HEK293T (cell line): Measurements from ENCODE around the gene RSAD2.
"Not testable (repeated sequence)": the region's sequence is repeated elsewhere in the genome, so short reads cannot be mapped to it uniquely, and the experiment has no call there.

Source experiments
- CTCF ChIA-PET: fragments of 350-600 bp; formaldehyde crosslinking; extraction: SDS; loops from one replicate; lab custom pipeline; 2021; ENCODE audit warnings: antibody characterized with exemption, inconsistent platforms; lab: Yijun Ruan, JAX
- POLR2A ChIA-PET: fragments of 350-600 bp; formaldehyde crosslinking; extraction: SDS; loops from one replicate; lab custom pipeline; 2020; ENCODE audit warnings: antibody characterized with exemption, inconsistent platforms; lab: Yijun Ruan, JAX
- DNase-seq: peaks from one replicate; pipeline ENCODE4 v3.0.0; 2012; ENCODE audit warnings: mixed read lengths; ENCODE audit errors: extremely low spot score
- ARNT ChIP-seq: fragments of 450-650 bp; IDR thresholded peaks from 2 replicates; pipeline ENCODE4 v1.6.1; 2017; ENCODE audit warnings: mild to moderate bottlenecking
- BHLHE40 ChIP-seq: fragments of 450-650 bp; IDR thresholded peaks from 2 replicates; pipeline ENCODE4 v1.6.1; 2016; ENCODE audit warnings: mild to moderate bottlenecking, moderate library complexity, borderline replicate concordance
- CTBP1 ChIP-seq: fragments of 450-650 bp; IDR thresholded peaks from 2 replicates; pipeline ENCODE4 v1.6.1; 2016; ENCODE audit warnings: borderline replicate concordance
- ELF4 ChIP-seq: fragments of 450-650 bp; IDR thresholded peaks from 2 replicates; pipeline ENCODE4 v1.6.1; 2017; ENCODE audit warnings: antibody characterized with exemption
- FOXA1 ChIP-seq: fragments of 450-650 bp; IDR thresholded peaks from 2 replicates; pipeline ENCODE4 v1.6.1; 2016; ENCODE audit warnings: mild to moderate bottlenecking
- FOXK2 ChIP-seq: fragments of 450-650 bp; IDR thresholded peaks from 2 replicates; pipeline ENCODE4 v1.6.1; 2016; ENCODE audit warnings: mild to moderate bottlenecking
- FOXM1 ChIP-seq: fragments of 450-650 bp; IDR thresholded peaks from 2 replicates; pipeline ENCODE4 v1.6.1; 2017; ENCODE audit warnings: mild to moderate bottlenecking, borderline replicate concordance
- HDGF ChIP-seq: fragments of 450-650 bp; IDR thresholded peaks from 2 replicates; pipeline ENCODE4 v1.6.1; 2017; ENCODE audit warnings: antibody characterized with exemption, borderline replicate concordance
- L3MBTL2 ChIP-seq: fragments of 450-650 bp; conservative IDR thresholded peaks from 2 replicates; pipeline ENCODE4 v1.6.1; 2016; ENCODE audit warnings: mild to moderate bottlenecking
- LEF1 ChIP-seq: fragments of 450-650 bp; IDR thresholded peaks from 2 replicates; pipeline ENCODE4 v1.6.1; 2017; ENCODE audit warnings: mild to moderate bottlenecking, borderline replicate concordance
- NFRKB ChIP-seq: fragments of 450-650 bp; IDR thresholded peaks from 2 replicates; pipeline ENCODE4 v1.6.1; 2016; ENCODE audit warnings: mild to moderate bottlenecking, moderate library complexity
- PKNOX1 ChIP-seq: fragments of 450-650 bp; IDR thresholded peaks from 2 replicates; pipeline ENCODE4 v1.6.1; 2016
- SP1 ChIP-seq: fragments of 450-650 bp; IDR thresholded peaks from 2 replicates; pipeline ENCODE4 v1.6.1; 2017
- SUZ12 ChIP-seq: fragments of 450-650 bp; IDR thresholded peaks from 2 replicates; pipeline ENCODE4 v1.6.1; 2016; ENCODE audit warnings: mild to moderate bottlenecking
- TARDBP ChIP-seq: fragments of 450-650 bp; IDR thresholded peaks from 2 replicates; pipeline ENCODE4 v1.6.1; 2016
- ZNF384 ChIP-seq: fragments of 450-650 bp; IDR thresholded peaks from 2 replicates; pipeline ENCODE4 v1.6.1; 2016

RSAD2 gene

DNA sequence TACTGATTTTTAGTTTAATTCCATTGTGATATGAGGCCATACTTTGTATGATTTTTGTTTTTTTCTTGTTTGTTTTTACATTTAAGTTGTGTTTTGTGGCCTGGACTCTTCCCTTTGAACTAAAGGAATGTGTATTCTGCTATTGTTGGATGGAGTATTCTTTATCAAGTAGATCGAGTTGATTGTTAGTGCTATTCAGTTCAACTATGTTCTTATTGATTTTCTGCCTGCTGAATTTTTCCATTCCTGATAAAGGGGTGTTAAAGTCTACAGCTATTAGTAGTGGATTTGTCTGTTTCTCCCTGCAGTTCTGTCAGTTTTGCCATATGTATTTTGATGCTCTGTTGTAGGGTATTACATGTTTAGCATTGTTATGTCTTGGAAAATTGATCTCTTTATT, 54.2 kb downstream of the RSAD2 start:
- ChIA-PET CTCF (no interaction called here), POLR2A (no interaction called here)
- TF ChIP-seq FOXK2: no peak
- no peak for TF ChIP-seq SP1
- no peak for TF ChIP-seq PKNOX1
- no peak for TF ChIP-seq LEF1
- TF ChIP-seq CTBP1: no peak
- TF ChIP-seq L3MBTL2: no peak
- TF ChIP-seq NFRKB: no peak
- no peak for TF ChIP-seq BHLHE40
- no peak for TF ChIP-seq SUZ12
- no peak for TF ChIP-seq HDGF
- TF ChIP-seq TARDBP: no peak
- TF ChIP-seq ARNT: no peak
- TF ChIP-seq ZNF384: no peak
- no peak for TF ChIP-seq FOXM1
- TF ChIP-seq FOXA1: no peak
- no peak for TF ChIP-seq ELF4
- no peak for DNase-seq

- ChIA-PET POLR2A (no interaction called here), CTCF (no interaction called here)
- TF ChIP-seq HDGF: no peak
- TF ChIP-seq FOXK2: no peak
- no peak for TF ChIP-seq NFRKB
- no peak for TF ChIP-seq ELF4
- no peak for TF ChIP-seq SP1
- no peak for TF ChIP-seq ZNF384
- no peak for DNase-seq
Measured at GRCh38 chr2:6932206-6932605, 54.6 kb downstream of the RSAD2 start.

- TF ChIP-seq ARNT: no peak
- TF ChIP-seq NFRKB: no peak
- no peak for TF ChIP-seq SUZ12
- no peak for TF ChIP-seq BHLHE40
- TF ChIP-seq TARDBP: no peak
- no peak for TF ChIP-seq FOXM1
- TF ChIP-seq ELF4: no peak
- TF ChIP-seq HDGF: no peak
- TF ChIP-seq FOXA1: no peak
- no peak for DNase-seq
- ChIA-PET POLR2A (no interaction called here), CTCF (no interaction called here)
Measured at GRCh38 chr2:6932828-6933227, 55.3 kb downstream of the RSAD2 start.

- no peak for TF ChIP-seq ARNT
- TF ChIP-seq LEF1: no peak
- no peak for TF ChIP-seq CTBP1
- TF ChIP-seq SUZ12: no peak
- no peak for TF ChIP-seq HDGF
- TF ChIP-seq TARDBP: no peak
- TF ChIP-seq FOXA1: no peak
- TF ChIP-seq L3MBTL2: no peak
- ChIA-PET POLR2A (no interaction called here), CTCF (no interaction called here)
- DNase-seq: no peak
Measured at GRCh38 chr2:6933911-6934310, 56.3 kb downstream of the RSAD2 start.

DNA sequence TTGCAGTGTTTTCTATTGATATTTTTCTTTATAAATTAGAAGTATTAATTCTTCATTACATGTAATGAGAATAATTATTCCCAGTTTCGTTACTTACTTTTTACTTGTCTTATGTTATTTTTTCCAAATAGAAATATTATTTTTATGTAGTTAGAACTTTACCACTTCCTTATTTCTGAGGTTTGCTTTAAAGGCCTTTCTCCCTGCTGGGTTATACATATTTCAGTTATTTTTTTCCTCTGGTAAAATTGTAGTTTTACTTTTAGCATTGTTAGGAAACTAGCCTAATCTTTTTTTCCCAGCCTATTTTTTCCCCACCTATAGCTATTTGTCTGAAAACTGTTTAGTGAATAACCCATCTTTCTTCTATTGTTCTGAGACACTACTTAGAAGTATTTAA, 56.8 kb downstream of the RSAD2 start:
- CTCF ChIA-PET: no interaction called here
- no peak for DNase-seq
- TF ChIP-seq ARNT (no peak), L3MBTL2 (no peak), SP1 (no peak), PKNOX1 (no peak), ZNF384 (no peak), LEF1 (no peak), TARDBP (no peak), NFRKB (no peak), FOXK2 (no peak), ELF4 (no peak), BHLHE40 (no peak), FOXA1 (no peak), CTBP1 (no peak), SUZ12 (no peak), FOXM1 (no peak)
- POLR2A ChIA-PET: no interaction called here

DNA sequence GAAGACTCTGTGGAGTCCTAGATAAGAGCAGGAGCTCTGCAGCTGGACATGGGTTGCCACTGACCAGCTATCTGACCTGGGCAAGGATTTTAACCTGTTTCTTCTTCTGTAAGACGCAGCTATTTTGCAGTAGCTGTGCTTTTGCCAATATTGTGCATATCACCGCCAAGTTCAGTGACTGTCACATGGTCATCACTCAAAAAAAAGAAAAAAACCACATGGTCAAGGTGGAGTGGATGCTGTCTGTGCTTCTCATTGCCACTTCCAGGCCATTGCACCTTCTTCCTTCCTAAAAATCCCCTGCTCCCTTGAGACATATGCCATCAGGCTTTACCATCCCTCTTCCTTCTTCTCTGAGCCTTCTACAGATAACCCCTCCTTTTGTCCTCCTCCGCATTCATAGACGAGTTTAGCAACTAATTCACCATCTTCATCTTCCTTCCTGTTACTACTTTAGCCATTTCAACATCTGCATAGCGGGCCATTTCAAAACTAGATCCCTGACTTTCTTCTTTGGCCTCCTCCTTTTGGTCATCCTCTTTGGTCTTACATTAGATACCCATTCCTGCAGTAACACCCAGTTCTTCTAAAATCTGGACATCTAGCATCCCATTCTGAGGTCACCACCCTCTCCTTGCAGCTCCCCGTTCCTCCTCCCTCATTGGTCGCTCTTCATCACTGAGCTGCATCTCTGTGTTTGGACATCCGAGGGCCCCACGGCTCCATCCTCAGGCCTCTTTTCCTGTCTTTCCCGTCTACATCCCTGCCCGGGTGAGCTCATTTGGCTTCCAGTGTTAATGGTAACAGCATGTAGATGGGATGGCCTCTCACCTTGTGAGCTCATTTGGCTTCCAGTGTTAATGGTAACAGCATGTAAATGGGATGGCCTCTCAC, 57.4 kb downstream of the RSAD2 start:
- POLR2A ChIA-PET: no interaction called here
- TF ChIP-seq LEF1 (no peak), BHLHE40 (no peak), FOXA1 (no peak), FOXK2 (no peak), ELF4 (no peak), PKNOX1 (no peak), ZNF384 (no peak), HDGF (no peak), SUZ12 (no peak), SP1 (no peak), FOXM1 (no peak), CTBP1 (no peak), ARNT (no peak), TARDBP (no peak), L3MBTL2 (no peak), NFRKB (no peak)
- DNase-seq: no peak
- CTCF ChIA-PET: interaction anchor here (1.1 kb wide), 1 partner anchor 18 kb away, joined by 5 read pairs; no protein-coding TSS in a partner anchor

DNA sequence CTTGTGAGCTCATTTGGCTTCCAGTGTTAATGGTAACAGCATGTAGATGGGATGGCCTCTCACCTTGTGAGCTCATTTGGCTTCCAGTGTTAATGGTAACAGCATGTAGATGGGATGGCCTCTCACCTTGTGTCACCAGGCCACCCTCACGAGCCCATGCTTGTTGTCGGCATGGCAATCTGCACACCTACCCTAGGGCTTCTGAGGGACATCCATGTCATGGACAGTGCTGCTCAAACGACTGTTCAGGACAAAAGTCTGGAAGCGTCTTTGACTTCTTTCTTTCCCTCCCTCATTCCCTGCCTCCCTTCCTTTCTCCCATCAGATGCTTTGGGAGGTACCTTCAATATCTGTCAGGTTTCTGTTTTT, 58.1 kb downstream of the RSAD2 start:
- DNase-seq, POLR2A ChIA-PET: not testable (repeated sequence)
- CTCF ChIA-PET: interaction anchor here (1.0 to 1.1 kb wide), 2 partner anchors 19 to 39 kb away, joined by 3 to 5 read pairs; no protein-coding TSS in a partner anchor
